ENCODE measurements around the gene LTB4R.

Gene LTB4R

GRCh38 chr14:24310646-24311604 is at the start of gene LTB4R:
Gene LTB4R, plus strand, starts transcription at chr14:24311502. Its CDS starts 4,150 bp downstream, at chr14:24315652.
- peak within 1 kb of the TSS; percentile 16 for H3K4me3 ChIP-seq (ENCODE audit: low read depth, low read length)
- TF ChIP-seq CTCF (IDR thresholded peaks at IDR 0.05; ENCODE audit: borderline replicate concordance, insufficient read depth, low read depth, low read length): peak; percentile 26; the same call in 1 of the 2 replicates

GRCh38 chr14:24261969-24262327 is 49.4 kb upstream of the LTB4R start:
- H3K4me3 ChIP-seq (ENCODE audit: low read depth, low read length): no peak overlapping the region
- TF ChIP-seq CTCF (IDR thresholded peaks at IDR 0.05; ENCODE audit: borderline replicate concordance, insufficient read depth, low read depth, low read length): no peak

GRCh38 chr14:24262821-24263733 is 48.2 kb upstream of the LTB4R start, which contains the start of gene TGM1:
Gene TGM1, minus strand, starts transcription at chr14:24263177. Its CDS starts 825 bp downstream, at chr14:24262352.
- no peak within 1 kb of the TSS for H3K4me3 ChIP-seq (ENCODE audit: low read depth, low read length)
- no peak for TF ChIP-seq CTCF (IDR thresholded peaks at IDR 0.05; ENCODE audit: borderline replicate concordance, insufficient read depth, low read depth, low read length)

GRCh38 chr14:24263848-24264247 is 47.5 kb upstream of the LTB4R start:
- TF ChIP-seq CTCF (IDR thresholded peaks at IDR 0.05; ENCODE audit: borderline replicate concordance, insufficient read depth, low read depth, low read length): no peak

GRCh38 chr14:24264298-24264697 is 47.0 kb upstream of the LTB4R start:
- no peak overlapping the region for H3K4me3 ChIP-seq (ENCODE audit: low read depth, low read length)
- TF ChIP-seq CTCF (IDR thresholded peaks at IDR 0.05; ENCODE audit: borderline replicate concordance, insufficient read depth, low read depth, low read length): no peak

More at GRCh38 chr14:24263848-24264247, 47.5 kb upstream of the LTB4R start:
- no peak overlapping the region for H3K4me3 ChIP-seq (ENCODE audit: low read depth, low read length)

- H3K4me3 ChIP-seq (ENCODE audit: low read depth, low read length): no peak overlapping the region
- no peak for TF ChIP-seq CTCF (IDR thresholded peaks at IDR 0.05; ENCODE audit: borderline replicate concordance, insufficient read depth, low read depth, low read length)
Measured at GRCh38 chr14:24266344-24267244, 44.7 kb upstream of the LTB4R start.

Measured in GM12875 (cell line).